Activated B cell treated with CpG ODN at 0.5 μM for 24 hours (primary cell): Measurements from ENCODE around the gene PLCL2. TPM values are rescaled to one million over a fixed set of nuclear protein-coding genes. Genes with fewer than 3 reads are reported as not detected.

ENCODE experiments used
- ATAC-seq: fragments of 200-7000 bp; cut with Tn5 transposase; one replicate; pipeline ENCODE4 v1.10.0; 2021; ENCODE audit warnings: low read depth, mild to moderate bottlenecking, moderate library complexity
- CTCF ChIA-PET: fragments of 350-600 bp; sonication (Branson Sonifier 250); formaldehyde crosslinking; loops from one replicate; lab custom pipeline; 2021; ENCODE audit warnings: antibody characterized with exemption; lab: Charles Lee
- POLR2A ChIA-PET: fragments of 350-600 bp; sonication (Branson Sonifier 250); formaldehyde crosslinking; loops from one replicate; lab custom pipeline; 2021; ENCODE audit warnings: antibody characterized with exemption; lab: Charles Lee
- DNase-seq: peaks from one replicate; pipeline ENCODE4 v3.0.0; 2022
- H3K27ac Mint-ChIP-seq: one replicate; pipeline ENCODE4 v1.8.0; 2020; ENCODE audit warnings: mixed read lengths
- H3K27me3 Mint-ChIP-seq: one replicate; pipeline ENCODE4 v1.8.0; 2021; ENCODE audit warnings: mixed read lengths
- H3K36me3 Mint-ChIP-seq: one replicate; pipeline ENCODE4 v1.8.0; 2021; ENCODE audit warnings: low read depth, mixed read lengths
- H3K4me1 Mint-ChIP-seq: one replicate; pipeline ENCODE4 v1.8.0; 2021; ENCODE audit warnings: mixed read lengths
- H3K4me3 Mint-ChIP-seq: one replicate; pipeline ENCODE4 v1.8.0; 2020; ENCODE audit warnings: mild to moderate bottlenecking, mixed read lengths
- H3K9me3 Mint-ChIP-seq: one replicate; pipeline ENCODE4 v1.8.0; 2020; ENCODE audit warnings: mixed read lengths
- CTCF ChIP-seq: fragments of 200-600 bp; IDR thresholded peaks from one replicate; pipeline ENCODE4 v1.8.0; 2022; ENCODE audit warnings: antibody characterized with exemption, mild to moderate bottlenecking
- intact Hi-C: fragments of 100-400 bp; cut with micrococcal nuclease; formaldehyde crosslinking; loops from one replicate; pipeline ENCODE4 v1.15.1; 2024
- total RNA-seq: library from RNA; stranded (reverse); gene quantifications from 2 replicates; pipeline ENCODE4 v1.2.3, GENCODE V29; 2022

The PLCL2 gene
- total RNA-seq, 1 donor from 2014 or later, result 40.0 TPM

GRCh38 chr3:17111586-17111985 is 226.8 kb downstream of the PLCL2 start:
- no peak for ATAC-seq
- no peaks in the 10 kb centered on the region for H3K36me3 Mint-ChIP-seq
- ChIA-PET POLR2A (interaction anchor here (1.6 kb wide), 1 partner anchor 227 kb away, joined by 4 read pairs; the partner anchor contains the start of gene PLCL2), CTCF (no interaction called here)
- H3K27ac Mint-ChIP-seq, result no peak overlapping the region
- H3K9me3 Mint-ChIP-seq, result peaks cover 8% of the 10 kb centered on the region
- peaks cover 11% of the 10 kb centered on the region for H3K4me1 Mint-ChIP-seq
- no peak for TF ChIP-seq CTCF
- no peak for DNase-seq
- H3K4me3 Mint-ChIP-seq, result no peak overlapping the region
- intact Hi-C loops, result no loop called here
- H3K27me3 Mint-ChIP-seq, result no peaks in the 10 kb centered on the region

- DNase-seq, result no peak
- intact Hi-C loops, result no loop called here
- no peak for TF ChIP-seq CTCF
- ChIA-PET CTCF (no interaction called here), POLR2A (no interaction called here)
- Mint-ChIP-seq H3K27ac (no peak overlapping the region), H3K4me3 (no peak overlapping the region), H3K4me1 (peaks cover 11% of the 10 kb centered on the region), H3K27me3 (no peaks in the 10 kb centered on the region), H3K9me3 (peaks cover 4% of the 10 kb centered on the region), H3K36me3 (no peaks in the 10 kb centered on the region)
- no peak for ATAC-seq
Measured at GRCh38 chr3:17115186-17115585, 230.4 kb downstream of the PLCL2 start.

- peaks cover 4% of the 10 kb centered on the region for H3K9me3 Mint-ChIP-seq
- no peak overlapping the region for H3K27ac Mint-ChIP-seq
- H3K4me1 Mint-ChIP-seq, result peaks cover 3% of the 10 kb centered on the region
- ChIA-PET POLR2A (no interaction called here), CTCF (no interaction called here)
- no peak for TF ChIP-seq CTCF
- H3K36me3 Mint-ChIP-seq, result no peaks in the 10 kb centered on the region
- intact Hi-C loops, result no loop called here
- no peak for DNase-seq
- no peaks in the 10 kb centered on the region for H3K27me3 Mint-ChIP-seq
- H3K4me3 Mint-ChIP-seq, result no peak overlapping the region
- ATAC-seq, result no peak
Measured at GRCh38 chr3:17116007-17116600, 231.3 kb downstream of the PLCL2 start.

- ChIA-PET CTCF (no interaction called here), POLR2A (no interaction called here)
- no peak overlapping the region for H3K27ac Mint-ChIP-seq
- TF ChIP-seq CTCF, result no peak
- H3K36me3 Mint-ChIP-seq, result no peaks in the 10 kb centered on the region
- no peaks in the 10 kb centered on the region for H3K27me3 Mint-ChIP-seq
- H3K4me1 Mint-ChIP-seq, result no peaks in the 10 kb centered on the region
- H3K9me3 Mint-ChIP-seq, result peaks cover 1% of the 10 kb centered on the region
- no peak overlapping the region for H3K4me3 Mint-ChIP-seq
- ATAC-seq, result no peak
- intact Hi-C loops, result no loop called here
- DNase-seq, result no peak
Measured at GRCh38 chr3:17118771-17119170, 234.0 kb downstream of the PLCL2 start.

GRCh38 chr3:17119201-17120072 is 234.7 kb downstream of the PLCL2 start:
- H3K9me3 Mint-ChIP-seq, result no peaks in the 10 kb centered on the region
- ChIA-PET CTCF (no interaction called here), POLR2A (no interaction called here)
- no peaks in the 10 kb centered on the region for H3K27me3 Mint-ChIP-seq
- intact Hi-C loops, result no loop called here
- no peaks in the 10 kb centered on the region for H3K4me1 Mint-ChIP-seq
- TF ChIP-seq CTCF, result no peak
- no peak overlapping the region for H3K4me3 Mint-ChIP-seq
- H3K27ac Mint-ChIP-seq, result no peak overlapping the region
- ATAC-seq (no peak), DNase-seq (no peak)
- no peaks in the 10 kb centered on the region for H3K36me3 Mint-ChIP-seq
